Hepatocyte (in vitro differentiated cells): Measurements from ENCODE around the gene CXCR2. TPM values are rescaled to one million over a fixed set of nuclear protein-coding genes. Genes with fewer than 3 reads are reported as not detected.

ENCODE experiments used
- DNase-seq: peaks from one replicate; pipeline ENCODE4 v3.0.0-alpha.2; 2016; ENCODE audit warnings: low spot score
- H2AFZ ChIP-seq: fragments of 200-600 bp; sonication (generic); 2 replicates; pipeline ENCODE4 v1.6.0; 2016; ENCODE audit warnings: antibody characterized with exemption, mild to moderate bottlenecking
- H3K27ac ChIP-seq: fragments of 200-600 bp; sonication (generic); 2 replicates; pipeline ENCODE4 v1.5.1; 2016; ENCODE audit warnings: mild to moderate bottlenecking
- H3K27me3 ChIP-seq: fragments of 200-600 bp; sonication (generic); 2 replicates; pipeline ENCODE4 v1.6.1; 2016
- H3K36me3 ChIP-seq: fragments of 200-600 bp; sonication (generic); replicated peaks from 2 replicates; pipeline ENCODE4 v1.5.1; 2016; ENCODE audit warnings: low read depth; ENCODE audit not compliant: insufficient read depth
- H3K4me1 ChIP-seq: fragments of 200-600 bp; sonication (generic); 2 replicates; pipeline ENCODE4 v1.5.1; 2016; ENCODE audit warnings: mild to moderate bottlenecking, moderate library complexity; ENCODE audit not compliant: insufficient read depth
- H3K4me2 ChIP-seq: fragments of 200-600 bp; sonication (generic); 2 replicates; pipeline ENCODE4 v1.6.0; 2016
- H3K4me3 ChIP-seq: fragments of 200-600 bp; sonication (generic); 2 replicates; pipeline ENCODE4 v1.5.1; 2016; ENCODE audit warnings: mild to moderate bottlenecking
- H3K79me2 ChIP-seq: fragments of 200-600 bp; sonication (generic); 2 replicates; pipeline ENCODE4 v1.6.0; 2017; ENCODE audit warnings: mild to moderate bottlenecking
- H3K9me2 ChIP-seq: fragments of 200-600 bp; sonication (generic); replicated peaks from 2 replicates; pipeline ENCODE4 v1.6.0; 2017; ENCODE audit warnings: mild to moderate bottlenecking; ENCODE audit not compliant: insufficient read depth
- H3K9me3 ChIP-seq: fragments of 200-600 bp; sonication (generic); 2 replicates; pipeline ENCODE4 v1.5.1; 2016; ENCODE audit warnings: low read depth, mild to moderate bottlenecking
- H4K20me1 ChIP-seq: fragments of 200-600 bp; sonication (generic); 2 replicates; pipeline ENCODE4 v1.6.0; 2016; ENCODE audit warnings: mild to moderate bottlenecking; ENCODE audit not compliant: insufficient read depth, poor library complexity, severe bottlenecking
- EZH2 ChIP-seq: fragments of 200-600 bp; sonication (generic); IDR thresholded peaks from 2 replicates; pipeline ENCODE4 v1.6.1; 2016; ENCODE audit warnings: antibody characterized with exemption, mild to moderate bottlenecking, borderline replicate concordance
- EZH2phosphoT487 ChIP-seq: fragments of 200-600 bp; sonication (generic); IDR thresholded peaks from one replicate; pipeline ENCODE4 v1.6.1; 2018; ENCODE audit warnings: antibody characterized with exemption, mild to moderate bottlenecking, low read depth, moderate library complexity; ENCODE audit not compliant: unreplicated experiment, severe bottlenecking
- WGBS: methylation state at CpG from one replicate; pipeline ENCODE4 v1.1.6; 2016; ENCODE audit warnings: low lambda C conversion rate; ENCODE audit errors: missing lambda C conversion rate; 5-methylcytosine and 5-hydroxymethylcytosine counted together
- polyA plus RNA-seq: library from polyadenylated mRNA; unstranded; fragments of >200 nt; fragmentation: Nextera tagmentation; extraction: Ambion mirVana; gene quantifications from 2 replicates; pipeline ENCODE4 v1.2.1, GENCODE V29; 2016
- total RNA-seq: library from RNA; depleted of rRNA; stranded (reverse); fragments of >200 nt; gene quantifications from 2 replicates; pipeline ENCODE4 v1.2.3, GENCODE V29; 2014
- TF ChIP-seq, protein P1 (sequence below): fragments of 200-600 bp; sonication (generic); IDR thresholded peaks from 2 replicates; pipeline ENCODE4 v1.5.1; 2016; ENCODE audit warnings: antibody characterized with exemption, mild to moderate bottlenecking; ENCODE audit not compliant: poor library complexity

CXCR2 gene
- total and polyA plus RNA-seq, 2 experiments from 2014 or later: 0.07 to 0.56 TPM

DNA sequence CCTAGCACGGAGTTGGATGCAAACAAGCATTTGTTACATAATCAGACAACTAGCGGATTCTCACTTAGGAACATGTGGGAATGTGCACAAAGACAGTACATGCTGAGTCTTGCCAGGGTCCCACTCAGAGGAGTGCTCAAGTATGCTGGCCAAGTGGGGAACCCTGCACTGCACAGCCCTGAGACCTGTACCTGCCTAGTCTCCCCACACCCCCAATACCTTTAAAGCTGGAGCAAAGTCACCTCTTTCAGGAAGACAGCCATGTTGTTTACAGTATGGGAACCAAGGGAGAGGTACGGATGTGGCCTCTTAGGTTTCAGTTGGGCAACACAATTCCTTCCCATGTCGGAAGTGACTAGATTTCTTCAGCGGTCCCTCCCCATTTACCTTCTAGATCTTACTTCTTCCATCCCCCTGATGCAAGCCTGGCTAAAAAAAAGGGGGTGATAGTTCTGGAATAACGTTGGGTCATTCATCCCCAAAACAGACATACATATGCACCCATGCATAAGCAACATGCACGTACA is 30.2 kb downstream of the CXCR2 start:
- no peaks in the 10 kb centered on the region for H3K9me2 ChIP-seq
- no peaks in the 10 kb centered on the region for H3K9me3 ChIP-seq
- no peaks in the 10 kb centered on the region for H4K20me1 ChIP-seq
- no peak overlapping the region for H3K4me2 ChIP-seq
- 92% methylated on average over 7 of the region's 7 CpGs for WGBS
- no peaks in the 10 kb centered on the region for H3K79me2 ChIP-seq
- H3K27me3 ChIP-seq: peaks cover 5% of the 10 kb centered on the region
- H3K4me1 ChIP-seq: no peaks in the 10 kb centered on the region
- TF ChIP-seq EZH2 (no peak), EZH2phosphoT487 (no peak)
- TF ChIP-seq, protein P1, sequence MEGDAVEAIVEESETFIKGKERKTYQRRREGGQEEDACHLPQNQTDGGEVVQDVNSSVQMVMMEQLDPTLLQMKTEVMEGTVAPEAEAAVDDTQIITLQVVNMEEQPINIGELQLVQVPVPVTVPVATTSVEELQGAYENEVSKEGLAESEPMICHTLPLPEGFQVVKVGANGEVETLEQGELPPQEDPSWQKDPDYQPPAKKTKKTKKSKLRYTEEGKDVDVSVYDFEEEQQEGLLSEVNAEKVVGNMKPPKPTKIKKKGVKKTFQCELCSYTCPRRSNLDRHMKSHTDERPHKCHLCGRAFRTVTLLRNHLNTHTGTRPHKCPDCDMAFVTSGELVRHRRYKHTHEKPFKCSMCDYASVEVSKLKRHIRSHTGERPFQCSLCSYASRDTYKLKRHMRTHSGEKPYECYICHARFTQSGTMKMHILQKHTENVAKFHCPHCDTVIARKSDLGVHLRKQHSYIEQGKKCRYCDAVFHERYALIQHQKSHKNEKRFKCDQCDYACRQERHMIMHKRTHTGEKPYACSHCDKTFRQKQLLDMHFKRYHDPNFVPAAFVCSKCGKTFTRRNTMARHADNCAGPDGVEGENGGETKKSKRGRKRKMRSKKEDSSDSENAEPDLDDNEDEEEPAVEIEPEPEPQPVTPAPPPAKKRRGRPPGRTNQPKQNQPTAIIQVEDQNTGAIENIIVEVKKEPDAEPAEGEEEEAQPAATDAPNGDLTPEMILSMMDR: no peak
- no peaks in the 10 kb centered on the region for H3K36me3 ChIP-seq
- no peak overlapping the region for H2AFZ ChIP-seq
- no peak overlapping the region for H3K4me3 ChIP-seq
- H3K27ac ChIP-seq: no peak overlapping the region
- DNase-seq: no peak

DNA sequence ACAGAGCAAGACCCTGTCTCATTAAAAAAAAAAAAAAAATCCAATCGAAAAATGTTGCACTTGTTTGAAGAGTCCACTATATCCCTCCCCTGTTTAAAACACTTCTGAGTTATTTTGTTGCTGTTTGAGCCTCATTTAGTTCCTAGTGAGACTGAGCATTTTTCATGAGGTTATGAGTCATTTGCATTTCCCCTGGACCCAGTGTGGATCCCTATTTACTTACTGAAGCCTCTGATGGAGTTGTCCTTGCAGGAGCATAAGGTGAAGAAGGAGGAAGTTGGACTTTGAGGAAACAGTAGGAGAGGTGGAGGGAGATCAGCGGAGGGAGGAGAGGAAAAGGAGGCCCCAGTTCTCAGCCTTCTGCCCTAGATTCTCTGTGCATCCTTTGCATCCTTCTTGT is 35.8 kb downstream of the CXCR2 start:
- Histone ChIP-seq H3K9me2 (no peaks in the 10 kb centered on the region), H3K27me3 (peaks cover 5% of the 10 kb centered on the region), H3K79me2 (no peaks in the 10 kb centered on the region), H3K4me3 (no peak overlapping the region), H3K9me3 (no peaks in the 10 kb centered on the region), H3K27ac (no peak overlapping the region), H3K36me3 (no peaks in the 10 kb centered on the region), H3K4me1 (no peaks in the 10 kb centered on the region), H4K20me1 (no peaks in the 10 kb centered on the region), H3K4me2 (no peak overlapping the region), H2AFZ (no peak overlapping the region)
- TF ChIP-seq, protein P1: no peak
- TF ChIP-seq EZH2 (no peak), EZH2phosphoT487 (no peak)
- WGBS: 70% methylated on average over 2 of the region's 2 CpGs
- DNase-seq: no peak

DNA sequence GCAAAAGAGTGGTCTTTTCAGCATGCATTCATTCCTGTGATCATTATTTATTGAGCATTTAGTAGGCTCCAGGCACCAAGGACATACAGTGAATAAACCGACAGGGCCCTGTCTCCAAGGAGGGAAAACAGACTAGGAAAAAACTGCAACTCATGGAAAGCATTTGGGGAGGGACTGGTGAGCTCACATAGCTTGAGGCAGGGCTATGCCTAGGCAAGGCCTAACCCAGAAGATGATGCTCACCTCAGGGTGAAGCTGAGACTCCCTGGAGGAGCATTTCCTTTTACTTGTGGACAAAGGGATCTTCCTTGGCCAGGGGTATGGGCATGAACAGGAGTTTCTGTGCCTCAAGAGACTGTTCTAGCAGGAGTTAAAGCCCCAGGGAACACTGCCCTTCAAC is 37.0 kb downstream of the CXCR2 start:
- H4K20me1 ChIP-seq: no peaks in the 10 kb centered on the region
- H3K27ac ChIP-seq: no peak overlapping the region
- DNase-seq: no peak
- H2AFZ ChIP-seq: no peak overlapping the region
- H3K79me2 ChIP-seq: no peaks in the 10 kb centered on the region
- H3K9me2 ChIP-seq: no peaks in the 10 kb centered on the region
- TF ChIP-seq EZH2phosphoT487 (no peak), EZH2 (no peak)
- TF ChIP-seq, protein P1: no peak
- H3K36me3 ChIP-seq: no peaks in the 10 kb centered on the region
- H3K4me2 ChIP-seq: no peak overlapping the region
- H3K9me3 ChIP-seq: no peaks in the 10 kb centered on the region
- no peak overlapping the region for H3K4me3 ChIP-seq
- peaks cover 5% of the 10 kb centered on the region for H3K27me3 ChIP-seq
- no peaks in the 10 kb centered on the region for H3K4me1 ChIP-seq
- 81% methylated on average over 1 of the region's 1 CpG for WGBS

DNA sequence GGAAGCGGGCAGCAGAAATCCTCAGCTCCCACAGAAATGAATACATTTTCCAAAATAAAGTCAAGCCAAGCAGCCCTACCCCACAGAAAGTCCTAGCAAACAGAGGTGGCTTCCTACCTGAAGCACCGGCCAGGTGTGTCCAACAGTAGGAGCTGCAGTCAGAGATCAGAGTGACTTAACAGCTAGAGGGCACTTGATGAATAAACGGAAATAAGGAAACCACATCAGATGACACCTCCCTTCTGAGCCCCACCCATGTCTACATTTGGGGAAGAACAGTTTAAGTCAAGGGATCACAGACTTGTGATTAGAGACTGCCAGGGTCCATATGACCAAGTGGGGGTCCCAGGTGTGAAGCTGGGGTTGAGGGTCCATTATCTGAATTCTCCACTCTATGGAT is 41.0 kb downstream of the CXCR2 start, which contains the start of gene CXCR1:
Gene CXCR1, minus strand, starts transcription at position 172 of the 400 bp plus-strand sequence. CDS start 1,751 bp downstream, outside the sequence.
- WGBS: 93% methylated on average over 3 of the region's 3 CpGs
- Histone ChIP-seq H4K20me1 (no peaks in the 10 kb centered on the region), H3K4me3 (no peak within 1 kb of the TSS), H3K36me3 (no peaks in the 10 kb centered on the region), H3K4me1 (peaks cover 12% of the 10 kb centered on the region), H2AFZ (no peak within 1 kb of the TSS), H3K9me2 (no peaks in the 10 kb centered on the region), H3K9me3 (no peaks in the 10 kb centered on the region), H3K4me2 (no peak within 1 kb of the TSS), H3K27me3 (no peaks in the 10 kb centered on the region), H3K79me2 (no peaks in the 10 kb centered on the region), H3K27ac (no peak within 1 kb of the TSS)
- TF ChIP-seq EZH2 (no peak), EZH2phosphoT487 (no peak)
- TF ChIP-seq, protein P1: no peak
- no peak for DNase-seq
